A549 (cell line): ENCODE data around the gene APLN. TPM values are rescaled to one million over a fixed set of nuclear protein-coding genes. Genes with fewer than 3 reads are reported as not detected.

Source experiments
- ATAC-seq, 2 experiments: fragments of 200-7000 bp in 1 of 2; fragments of >200 bp in 1 of 2; cut with Nextera tagmentation in 1 of 2; cut with Tn5 transposase in 1 of 2; 3 replicates each; pipeline versions ENCODE4 v1.8.0 to v1.9.1; 2018 to 2020; ENCODE audit warnings: mild to moderate bottlenecking in 1 of 2, moderate library complexity in 1 of 2
- CTCF ChIA-PET: fragments of 300-600 bp; sonication (Branson Sonifier 250); formaldehyde crosslinking; extraction: SDS; loops from one replicate; lab custom pipeline; 2021; ENCODE audit warnings: antibody characterized with exemption, inconsistent platforms; lab: Yijun Ruan, JAX
- POLR2A ChIA-PET: fragments of 350-600 bp; formaldehyde crosslinking; extraction: SDS; loops from one replicate; lab custom pipeline; 2021; ENCODE audit warnings: antibody characterized with exemption, inconsistent platforms; lab: Yijun Ruan, JAX
- DNase-seq, 2 experiments: peaks; one replicate each; pipeline versions ENCODE4 v3.0.0 to v3.0.0-alpha.2; 2011 to 2016; ENCODE audit warnings: low read depth in 1 of 2, low spot score in 1 of 2
- FAIRE-seq: peaks from 2 replicates; lab custom pipeline; 2011; peaks lifted over from hg19 to GRCh38; lab: Jason Lieb, UNC
- H3K27ac ChIP-seq, 2 experiments: fragments of >200 bp; sonication (Bioruptor Twin); formaldehyde crosslinking; 3 replicates each; pipeline ENCODE4 v1.5.1; 2016 to 2017
- H3K4me1 ChIP-seq: fragments of >200 bp; sonication (Bioruptor Twin); formaldehyde crosslinking; 3 replicates; pipeline ENCODE4 v1.6.1; 2016
- H3K4me2 ChIP-seq: fragments of >200 bp; sonication (Bioruptor Twin); formaldehyde crosslinking; 3 replicates; pipeline ENCODE4 v1.6.1; 2016
- H3K4me3 ChIP-seq: fragments of >200 bp; sonication (Bioruptor Twin); formaldehyde crosslinking; 3 replicates; pipeline ENCODE4 v1.5.1; 2016
- H3K9me3 ChIP-seq: fragments of >200 bp; sonication (Bioruptor Twin); formaldehyde crosslinking; 3 replicates; pipeline ENCODE4 v1.6.1; 2016
- BHLHE40 ChIP-seq: IDR thresholded peaks from 2 replicates; pipeline ENCODE4 v1.6.1; 2012; ENCODE audit warnings: low read depth, low read length, inconsistent platforms
- CBX2 ChIP-seq: fragments of 200-600 bp; sonication (generic); IDR thresholded peaks from 2 replicates; pipeline ENCODE4 v1.6.1; 2016; ENCODE audit warnings: low read depth, mild to moderate bottlenecking, borderline replicate concordance
- CBX8 ChIP-seq: fragments of 200-600 bp; sonication (generic); IDR thresholded peaks from 2 replicates; pipeline ENCODE4 v1.6.1; 2016
- CHD4 ChIP-seq: fragments of 200-600 bp; sonication (generic); IDR thresholded peaks from 2 replicates; pipeline ENCODE4 v1.6.1; 2016; ENCODE audit warnings: antibody characterized with exemption, mild to moderate bottlenecking, borderline replicate concordance
- CTCF ChIP-seq: fragments of >200 bp; sonication (Bioruptor Twin); formaldehyde crosslinking; IDR thresholded peaks from 3 replicates; pipeline ENCODE4 v1.5.1; 2016
- FOXS1 ChIP-seq: fragments of 250-450 bp; sonication (Bioruptor Pico); IDR thresholded peaks from 2 replicates; pipeline ENCODE4 v1.5.0; 2020; ENCODE audit warnings: mild to moderate bottlenecking, moderate library complexity
- GATA3 ChIP-seq: IDR thresholded peaks from 2 replicates; pipeline ENCODE4 v1.6.1; 2012; ENCODE audit warnings: borderline replicate concordance
- HDAC2 ChIP-seq: fragments of 200-600 bp; sonication (generic); IDR thresholded peaks from 2 replicates; pipeline ENCODE4 v1.6.1; 2016
- HEYL ChIP-seq: fragments of 250-450 bp; sonication (Bioruptor Pico); IDR thresholded peaks from 2 replicates; pipeline ENCODE4 v1.8.0; 2021; ENCODE audit warnings: mild to moderate bottlenecking, moderate library complexity
- HOXA7 ChIP-seq: fragments of 250-450 bp; sonication (Bioruptor Pico); IDR thresholded peaks from 2 replicates; pipeline ENCODE4 v1.5.0; 2020; ENCODE audit warnings: mild to moderate bottlenecking, moderate library complexity
- HOXB13 ChIP-seq: fragments of 250-450 bp; sonication (Bioruptor Pico); IDR thresholded peaks from 2 replicates; pipeline ENCODE4 v1.5.0; 2020; ENCODE audit warnings: low read depth, mild to moderate bottlenecking, moderate library complexity
- HOXB5 ChIP-seq: fragments of 250-450 bp; sonication (Bioruptor Pico); IDR thresholded peaks from 2 replicates; pipeline ENCODE4 v1.5.0; 2020; ENCODE audit warnings: mild to moderate bottlenecking, moderate library complexity
- KDM1A ChIP-seq: fragments of 200-600 bp; sonication (generic); IDR thresholded peaks from 2 replicates; pipeline ENCODE4 v1.6.1; 2016; ENCODE audit warnings: low read depth, mild to moderate bottlenecking
- MAX ChIP-seq: IDR thresholded peaks from 2 replicates; pipeline ENCODE4 v1.6.1; 2012
- MYC ChIP-seq: IDR thresholded peaks from 2 replicates; pipeline ENCODE4 v1.6.1; 2012; ENCODE audit warnings: mild to moderate bottlenecking, inconsistent platforms, low read length, improper control_type of control experiment, borderline replicate concordance
- NPAS2 ChIP-seq: fragments of 250-450 bp; sonication (Bioruptor Pico); IDR thresholded peaks from 2 replicates; pipeline ENCODE4 v1.8.0; 2022; ENCODE audit warnings: mild to moderate bottlenecking, moderate library complexity, borderline replicate concordance
- NR3C1 ChIP-seq: fragments of >200 bp; sonication (Bioruptor Twin); formaldehyde crosslinking; IDR thresholded peaks from 3 replicates; pipeline ENCODE4 v1.6.1; 2017
- PBX3 ChIP-seq: IDR thresholded peaks from 2 replicates; pipeline ENCODE4 v1.6.1; 2012
- POLR2A ChIP-seq: IDR thresholded peaks from 2 replicates; pipeline ENCODE4 v1.6.1; 2012; ENCODE audit warnings: mild to moderate bottlenecking, low read length
- REST ChIP-seq: fragments of 200-600 bp; sonication (generic); IDR thresholded peaks from 2 replicates; pipeline ENCODE4 v1.6.1; 2016; ENCODE audit warnings: antibody characterized with exemption, mild to moderate bottlenecking, moderate library complexity
- RNF2 ChIP-seq: fragments of 200-600 bp; sonication (generic); IDR thresholded peaks from 2 replicates; pipeline ENCODE4 v1.6.1; 2016; ENCODE audit warnings: low read depth, mild to moderate bottlenecking, antibody characterized with exemption, moderate library complexity, borderline replicate concordance
- SMC3 ChIP-seq: fragments of >200 bp; sonication (Bioruptor Twin); formaldehyde crosslinking; IDR thresholded peaks from 3 replicates; pipeline ENCODE4 v1.6.1; 2018; ENCODE audit warnings: inconsistent platforms
- TP53 ChIP-seq: fragments of 250-450 bp; sonication (Bioruptor Pico); IDR thresholded peaks from 2 replicates; pipeline ENCODE4 v1.5.0; 2021; ENCODE audit warnings: mild to moderate bottlenecking, moderate library complexity
- ZNF302 ChIP-seq: fragments of 250-450 bp; sonication (Bioruptor Pico); IDR thresholded peaks from 2 replicates; pipeline ENCODE4 v1.9.0; 2021; ENCODE audit warnings: inconsistent platforms, mild to moderate bottlenecking, moderate library complexity
- WGBS: methylation state at CpG from one replicate; pipeline ENCODE4 v1.1.6; 2017; ENCODE audit errors: missing lambda C conversion rate; 5-methylcytosine and 5-hydroxymethylcytosine counted together
- polyA plus RNA-seq, 4 experiments: library from polyadenylated mRNA; depleted of rRNA in 3 of 4; stranded (reverse); fragments of >200 nt; fragmentation: RNase III in 1 of 4; extraction: RNeasy Plus Mini Kit Qiagen cat#74134 plus additional on column Dnase treatment in 1 of 4; gene quantifications; 2 replicates in 3 of 4; 3 replicates in 1 of 4; pipeline ENCODE4 v1.2.3, GENCODE V29; 2011 to 2017
- TF ChIP-seq, protein P1 (sequence below): fragments of 150-350 bp; IDR thresholded peaks from 2 replicates; pipeline ENCODE4 v1.6.1; 2014; ENCODE audit warnings: low read depth, mild to moderate bottlenecking, low read length
- TF ChIP-seq, protein P2 (sequence below): fragments of >200 bp; sonication (Bioruptor Twin); formaldehyde crosslinking; IDR thresholded peaks from 2 replicates; pipeline ENCODE4 v1.6.1; 2016

The APLN gene
- polyA plus RNA-seq, 2 of the 4 experiments (the other 2 are of a cell fraction): 0.18 to 0.74 TPM

DNA sequence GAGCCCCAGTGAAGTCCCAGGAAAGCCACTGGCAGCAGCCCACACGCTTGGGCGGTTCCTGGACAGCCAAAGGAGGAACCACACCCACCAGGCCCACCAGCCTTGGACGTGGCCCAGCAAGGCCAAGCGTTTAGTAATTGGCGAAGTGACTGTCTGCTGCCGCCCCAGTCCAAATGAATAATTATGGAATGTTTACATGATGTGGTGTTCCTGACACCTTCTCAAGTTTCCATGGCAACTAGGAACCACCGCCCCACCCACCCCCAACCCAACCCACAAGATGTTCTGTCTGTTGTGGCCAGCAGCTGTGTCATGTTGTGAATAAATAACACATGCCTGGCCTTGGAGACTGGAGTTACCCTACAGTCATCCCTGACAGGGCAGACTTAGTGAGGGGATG is 22.3 kb downstream of the APLN start:
- no peak for FAIRE-seq
- no peaks in the 10 kb centered on the region for H3K9me3 ChIP-seq
- no peak overlapping the region for H3K4me3 ChIP-seq
- no peak for ATAC-seq
- H3K4me2 ChIP-seq: no peak overlapping the region
- WGBS: 40% methylated on average over 1 of the region's 7 CpGs
- H3K27ac ChIP-seq: no peak overlapping the region
- ChIA-PET CTCF (interaction anchor here (1.1 to 14.6 kb wide), 2 partner anchors 57 to 94 kb away, joined by 3 to 218 read pairs; no protein-coding TSS in a partner anchor), POLR2A (no interaction called here)
- DNase-seq: no peak
- TF ChIP-seq, protein P1, sequence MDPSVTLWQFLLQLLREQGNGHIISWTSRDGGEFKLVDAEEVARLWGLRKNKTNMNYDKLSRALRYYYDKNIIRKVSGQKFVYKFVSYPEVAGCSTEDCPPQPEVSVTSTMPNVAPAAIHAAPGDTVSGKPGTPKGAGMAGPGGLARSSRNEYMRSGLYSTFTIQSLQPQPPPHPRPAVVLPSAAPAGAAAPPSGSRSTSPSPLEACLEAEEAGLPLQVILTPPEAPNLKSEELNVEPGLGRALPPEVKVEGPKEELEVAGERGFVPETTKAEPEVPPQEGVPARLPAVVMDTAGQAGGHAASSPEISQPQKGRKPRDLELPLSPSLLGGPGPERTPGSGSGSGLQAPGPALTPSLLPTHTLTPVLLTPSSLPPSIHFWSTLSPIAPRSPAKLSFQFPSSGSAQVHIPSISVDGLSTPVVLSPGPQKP: no peak
- TF ChIP-seq ZNF302 (no peak), REST (no peak), HOXA7 (no peak), HOXB13 (CRISPR knock-in tag) (no peak), POLR2A (no peak), HEYL (CRISPR knock-in tag) (no peak), BHLHE40 (no peak), KDM1A (no peak), HDAC2 (no peak), MAX (no peak), NR3C1 (no peak), FOXS1 (CRISPR knock-in tag) (no peak), CBX8 (no peak), PBX3 (no peak), CHD4 (no peak), TP53 (CRISPR knock-in tag) (no peak)
- TF ChIP-seq, protein P2, sequence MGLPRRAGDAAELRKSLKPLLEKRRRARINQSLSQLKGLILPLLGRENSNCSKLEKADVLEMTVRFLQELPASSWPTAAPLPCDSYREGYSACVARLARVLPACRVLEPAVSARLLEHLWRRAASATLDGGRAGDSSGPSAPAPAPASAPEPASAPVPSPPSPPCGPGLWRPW: no peak
- no peaks in the 10 kb centered on the region for H3K4me1 ChIP-seq

- ChIA-PET CTCF (interaction anchor here (0.9 to 14.6 kb wide), 3 partner anchors 9 to 95 kb away, joined by 3 to 218 read pairs (median 3); no protein-coding TSS in a partner anchor), POLR2A (no interaction called here)
- Histone ChIP-seq H3K4me2 (no peak overlapping the region), H3K4me3 (no peak overlapping the region), H3K4me1 (no peaks in the 10 kb centered on the region), H3K27ac (no peak overlapping the region), H3K9me3 (no peaks in the 10 kb centered on the region)
- peak; percentile 7 for FAIRE-seq
- WGBS: 70% methylated on average over 5 of the region's 5 CpGs
- no peak for ATAC-seq
- DNase-seq: no peak
- TF ChIP-seq NPAS2 (CRISPR knock-in tag) (no peak), POLR2A (no peak), KDM1A (no peak), SMC3 (no peak), CBX8 (no peak), HOXB13 (CRISPR knock-in tag) (no peak), CHD4 (no peak), HOXB5 (CRISPR knock-in tag) (no peak), GATA3 (no peak), CBX2 (no peak), MYC (no peak), RNF2 (no peak), CTCF (no peak)
- TF ChIP-seq, protein P2: no peak
- TF ChIP-seq, protein P1: no peak
These were observed 22.9 kb downstream of the APLN start for GRCh38 chrX:129631849-129632248.
